GM13976 (cell line): Measurements from ENCODE around the gene ATG2B.

Experiments
- DNase-seq: peaks from one replicate; pipeline ENCODE4 v3.0.0; 2012; ENCODE audit warnings: low spot score
- in situ Hi-C: fragments of 300-500 bp; cut with MboI; formaldehyde crosslinking; loops from one replicate; pipeline ENCODE4 v1.12.0; 2022; ENCODE audit warnings: low sequenced_read_pairs, mixed read lengths, inconsistent platforms; ENCODE audit not compliant: unreplicated experiment
- TF ChIP-seq, protein P1 (sequence below): IDR thresholded peaks from 2 replicates; pipeline ENCODE4 v1.5.1; 2012; ENCODE audit warnings: borderline replicate concordance, mild to moderate bottlenecking; ENCODE audit not compliant: insufficient read depth; ENCODE audit errors: extremely low read depth, missing control alignments, control extremely low read depth

The ATG2B gene

DNA sequence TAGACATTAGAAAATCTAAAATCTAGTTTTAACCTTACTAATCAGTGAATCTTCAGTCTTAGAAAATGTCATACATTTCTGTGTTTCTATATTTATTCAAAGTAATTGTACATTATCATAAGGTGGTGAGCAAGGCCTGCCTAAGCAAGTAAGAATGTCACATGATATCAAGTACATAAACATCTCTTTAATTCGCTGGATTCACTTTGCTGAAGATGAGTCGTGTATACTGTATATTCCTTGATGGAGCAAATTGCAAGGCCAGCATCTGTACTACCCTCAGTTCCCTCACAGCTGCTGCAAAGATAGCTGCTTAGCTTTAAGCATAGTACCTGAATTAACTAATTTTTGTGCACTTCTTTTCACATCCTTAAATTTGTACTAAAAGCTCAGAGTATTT is 20.3 kb upstream of the ATG2B start:
- TF ChIP-seq, protein P1, sequence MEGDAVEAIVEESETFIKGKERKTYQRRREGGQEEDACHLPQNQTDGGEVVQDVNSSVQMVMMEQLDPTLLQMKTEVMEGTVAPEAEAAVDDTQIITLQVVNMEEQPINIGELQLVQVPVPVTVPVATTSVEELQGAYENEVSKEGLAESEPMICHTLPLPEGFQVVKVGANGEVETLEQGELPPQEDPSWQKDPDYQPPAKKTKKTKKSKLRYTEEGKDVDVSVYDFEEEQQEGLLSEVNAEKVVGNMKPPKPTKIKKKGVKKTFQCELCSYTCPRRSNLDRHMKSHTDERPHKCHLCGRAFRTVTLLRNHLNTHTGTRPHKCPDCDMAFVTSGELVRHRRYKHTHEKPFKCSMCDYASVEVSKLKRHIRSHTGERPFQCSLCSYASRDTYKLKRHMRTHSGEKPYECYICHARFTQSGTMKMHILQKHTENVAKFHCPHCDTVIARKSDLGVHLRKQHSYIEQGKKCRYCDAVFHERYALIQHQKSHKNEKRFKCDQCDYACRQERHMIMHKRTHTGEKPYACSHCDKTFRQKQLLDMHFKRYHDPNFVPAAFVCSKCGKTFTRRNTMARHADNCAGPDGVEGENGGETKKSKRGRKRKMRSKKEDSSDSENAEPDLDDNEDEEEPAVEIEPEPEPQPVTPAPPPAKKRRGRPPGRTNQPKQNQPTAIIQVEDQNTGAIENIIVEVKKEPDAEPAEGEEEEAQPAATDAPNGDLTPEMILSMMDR: no peak
- in situ Hi-C loops: no loop called here
- no peak for DNase-seq

DNA sequence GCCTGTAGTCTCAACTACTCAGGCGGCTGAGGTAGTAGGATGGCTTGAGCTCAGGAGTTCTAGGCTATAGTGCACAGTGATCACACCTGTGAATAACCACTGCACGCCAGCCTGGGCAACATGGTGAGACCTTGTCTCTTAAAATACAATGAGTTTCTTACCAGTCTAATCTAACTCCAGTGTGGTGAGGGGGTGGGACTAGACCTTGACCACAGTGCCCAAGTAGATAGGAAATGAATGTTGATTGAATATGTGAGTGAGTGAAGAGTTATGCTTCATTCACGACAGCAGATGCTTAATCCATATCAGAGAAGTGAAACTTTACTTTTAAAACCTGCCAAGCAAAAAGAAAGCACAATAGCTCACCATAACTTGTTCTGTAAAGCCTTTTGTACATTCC is 17.6 kb upstream of the ATG2B start:
- in situ Hi-C loops: no loop called here
- TF ChIP-seq, protein P1: no peak
- no peak for DNase-seq

DNA sequence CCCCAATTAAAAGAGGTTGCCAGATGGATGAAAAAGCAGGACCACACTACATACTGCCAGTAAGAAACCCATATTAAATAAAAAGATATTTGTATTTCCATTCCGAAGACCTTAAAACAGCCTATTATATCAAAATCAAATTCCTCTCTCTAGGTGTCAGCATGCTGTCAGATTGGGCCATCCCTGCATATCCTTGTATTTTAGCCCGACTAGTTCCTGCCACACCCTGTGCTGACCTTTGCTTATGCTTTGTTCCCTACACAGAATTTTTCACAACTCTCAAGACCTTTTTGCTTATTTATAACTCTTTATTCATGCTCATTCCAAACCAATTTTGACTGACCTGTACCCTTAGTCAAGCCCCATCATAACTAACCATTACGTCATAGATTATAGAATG is 13.0 kb upstream of the ATG2B start:
- in situ Hi-C loops: no loop called here
- DNase-seq: no peak
- TF ChIP-seq, protein P1: no peak

DNA sequence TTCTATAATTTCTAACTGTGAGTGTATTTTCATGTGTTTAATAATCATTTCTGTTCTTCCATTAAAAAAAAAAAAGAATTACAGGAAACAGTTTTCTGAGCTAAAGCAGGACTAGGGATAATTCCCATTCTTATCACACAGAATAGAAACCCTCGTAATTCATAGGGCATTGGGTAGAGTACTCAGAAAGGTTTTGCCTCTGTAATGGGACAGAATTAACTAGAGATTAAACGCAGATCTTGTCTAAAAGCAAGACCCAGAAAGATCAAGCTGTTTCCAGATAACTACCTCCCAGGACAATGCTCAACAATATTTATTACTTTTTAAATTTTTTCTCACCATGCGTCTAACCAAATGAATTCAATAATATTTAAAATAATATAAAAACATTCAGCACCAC is 10.4 kb upstream of the ATG2B start:
- DNase-seq: no peak
- in situ Hi-C loops: no loop called here
- TF ChIP-seq, protein P1: no peak

DNA sequence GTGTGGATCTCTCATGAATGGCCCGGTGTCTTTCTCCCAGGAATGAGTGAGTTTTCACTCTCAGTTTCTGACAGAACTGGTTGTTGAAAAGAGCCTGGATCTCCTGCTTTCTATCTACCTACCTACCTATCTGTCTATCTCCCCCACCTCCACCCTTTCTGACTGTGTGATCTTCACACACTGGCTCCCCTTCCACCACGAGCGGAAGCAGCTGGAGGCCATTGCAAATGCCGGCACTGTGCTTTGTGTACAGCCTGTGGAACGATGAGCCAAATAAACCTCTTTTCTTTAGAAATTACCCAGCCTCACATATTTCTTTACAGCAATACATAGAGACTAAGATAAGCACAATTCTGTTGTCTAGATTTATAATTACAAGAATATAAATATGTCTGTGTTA is 7.4 kb upstream of the ATG2B start:
- in situ Hi-C loops: no loop called here
- TF ChIP-seq, protein P1: no peak
- no peak for DNase-seq

DNA sequence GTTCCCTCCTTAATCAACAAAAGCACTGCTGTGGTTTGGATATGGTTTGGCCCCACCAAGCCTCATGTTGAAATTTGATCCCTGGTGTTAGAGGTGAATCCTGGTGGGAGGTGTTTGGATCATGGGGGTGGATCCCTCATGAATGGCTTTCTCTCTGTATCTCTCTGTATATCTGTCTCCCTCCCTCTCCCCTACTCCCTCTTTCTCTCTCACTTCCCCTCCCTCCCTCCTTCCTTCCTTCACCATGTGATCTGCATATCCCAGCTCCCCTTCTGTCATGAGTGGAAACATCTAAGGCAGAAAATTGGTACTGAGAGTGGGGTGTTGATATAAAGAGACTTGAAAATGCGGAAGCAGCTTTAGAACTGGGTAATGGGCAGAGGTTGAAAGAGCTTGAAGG is 5.4 kb upstream of the ATG2B start:
- TF ChIP-seq, protein P1: no peak
- in situ Hi-C loops: no loop called here

DNA sequence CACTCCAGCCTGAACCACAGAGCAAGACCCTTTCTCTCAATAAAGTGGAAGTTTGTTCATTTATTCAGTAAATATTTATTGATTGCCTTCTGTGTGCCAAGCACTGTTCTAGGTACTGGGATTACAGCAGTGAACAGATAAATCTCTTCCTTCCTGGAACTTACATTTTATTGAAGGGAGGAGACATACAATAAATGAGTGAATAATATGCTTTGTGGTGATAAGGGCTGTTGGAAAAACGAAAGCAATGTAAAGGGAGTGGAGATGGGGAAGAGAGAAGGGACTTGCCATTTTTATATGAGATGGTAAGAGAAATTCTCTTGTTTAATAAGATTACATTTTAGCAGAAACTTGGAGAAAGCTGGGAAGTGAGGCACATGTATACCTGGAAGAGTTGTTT is 1.8 kb upstream of the ATG2B start:
- in situ Hi-C loops: no loop called here
- DNase-seq: no peak
- TF ChIP-seq, protein P1: no peak

More for the DNA sequence above, 5.4 kb upstream of the ATG2B start:
- DNase-seq: no peak
